GM12801 (cell line): ENCODE results near the gene SERPINB10.

ENCODE experiments used
- CTCF ChIP-seq: IDR thresholded peaks from one replicate; pipeline ENCODE4 v1.5.1; 2011; ENCODE audit warnings: control low read depth; ENCODE audit not compliant: insufficient read length; ENCODE audit errors: extremely low read depth

The SERPINB10 gene

GRCh38 chr18:63869851-63870250, 37.9 kb upstream of the SERPINB10 start:
- TF ChIP-seq CTCF = no peak

- no peak for TF ChIP-seq CTCF
Observed at GRCh38 chr18:63871836-63872235, 35.9 kb upstream of the SERPINB10 start.

- TF ChIP-seq CTCF = no peak
Observed at GRCh38 chr18:63872586-63872985, 35.2 kb upstream of the SERPINB10 start.

- TF ChIP-seq CTCF = no peak
Observed at GRCh38 chr18:63878343-63878742, 29.4 kb upstream of the SERPINB10 start.

- TF ChIP-seq CTCF = no peak
Observed at GRCh38 chr18:63878925-63879324, 28.8 kb upstream of the SERPINB10 start.

- TF ChIP-seq CTCF = no peak
Observed at GRCh38 chr18:63879709-63880108, 28.0 kb upstream of the SERPINB10 start.

GRCh38 chr18:63881851-63882250, 25.9 kb upstream of the SERPINB10 start:
- no peak for TF ChIP-seq CTCF

- TF ChIP-seq CTCF = no peak
Observed at GRCh38 chr18:63882333-63883141, 25.2 kb upstream of the SERPINB10 start.
